Suppressor macrophage treated with lipopolysaccharide for 4 hours (primary cell): ENCODE data around the gene ADAM10.
A peak's percentile ranks its signal among the peaks of the same experiment; 100 is the strongest.
"Not testable (repeated sequence)": the region's sequence is repeated elsewhere in the genome, so short reads cannot be mapped to it uniquely, and the experiment has no call there.

Experiments
- DNase-seq: peaks from one replicate; pipeline ENCODE4 v3.0.0-alpha.2; 2020

The ADAM10 gene

GRCh38 chr15:58749532-58750337 lies at the start of gene ADAM10:
ADAM10 (minus strand) TSS chr15:58749707; CDS start chr15:58749534, 173 bp downstream.
- peak; percentile 100 for DNase-seq

DNA sequence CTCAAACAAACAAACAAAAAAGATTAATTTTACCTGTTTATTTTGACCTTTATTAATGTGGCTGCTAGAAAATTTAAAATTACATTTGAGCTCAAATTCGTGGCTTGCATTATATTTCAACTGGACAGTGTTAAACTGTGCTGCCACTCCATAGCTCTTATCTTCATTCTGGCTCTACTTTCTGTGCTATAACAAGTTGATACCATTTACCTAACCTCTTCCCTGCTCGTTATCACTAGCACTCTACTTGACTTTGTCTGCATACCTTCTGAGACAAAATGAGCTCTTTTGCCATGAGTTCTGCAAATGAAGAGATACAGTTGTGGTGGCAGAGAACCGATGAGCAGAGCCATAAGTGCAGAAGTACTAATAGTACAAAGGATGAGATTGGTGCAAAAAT lies 48.0 kb upstream of the ADAM10 start:
- no peak for DNase-seq

DNA sequence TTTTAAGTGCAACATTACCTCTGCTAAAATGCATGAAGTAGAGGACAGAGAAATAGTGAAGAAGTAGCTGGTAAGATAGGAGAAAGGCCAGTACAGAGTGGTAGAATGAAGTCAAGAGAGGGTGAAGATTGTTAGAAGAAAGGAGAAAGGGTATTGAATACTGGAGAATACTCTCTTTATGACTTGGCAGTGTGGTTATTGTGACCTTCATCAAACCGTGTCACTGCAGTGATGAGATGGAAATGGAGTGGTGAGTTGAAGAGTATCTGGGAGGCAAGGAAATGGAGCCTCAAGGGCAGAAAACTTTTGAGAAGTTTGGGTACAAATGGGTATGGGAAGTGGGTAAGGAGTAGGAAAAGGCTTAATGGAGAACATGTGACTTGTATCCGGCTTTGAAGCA lies 46.3 kb upstream of the ADAM10 start:
- no peak for DNase-seq

GRCh38 chr15:58793862-58794261 lies 44.4 kb upstream of the ADAM10 start:
- no peak for DNase-seq

DNA sequence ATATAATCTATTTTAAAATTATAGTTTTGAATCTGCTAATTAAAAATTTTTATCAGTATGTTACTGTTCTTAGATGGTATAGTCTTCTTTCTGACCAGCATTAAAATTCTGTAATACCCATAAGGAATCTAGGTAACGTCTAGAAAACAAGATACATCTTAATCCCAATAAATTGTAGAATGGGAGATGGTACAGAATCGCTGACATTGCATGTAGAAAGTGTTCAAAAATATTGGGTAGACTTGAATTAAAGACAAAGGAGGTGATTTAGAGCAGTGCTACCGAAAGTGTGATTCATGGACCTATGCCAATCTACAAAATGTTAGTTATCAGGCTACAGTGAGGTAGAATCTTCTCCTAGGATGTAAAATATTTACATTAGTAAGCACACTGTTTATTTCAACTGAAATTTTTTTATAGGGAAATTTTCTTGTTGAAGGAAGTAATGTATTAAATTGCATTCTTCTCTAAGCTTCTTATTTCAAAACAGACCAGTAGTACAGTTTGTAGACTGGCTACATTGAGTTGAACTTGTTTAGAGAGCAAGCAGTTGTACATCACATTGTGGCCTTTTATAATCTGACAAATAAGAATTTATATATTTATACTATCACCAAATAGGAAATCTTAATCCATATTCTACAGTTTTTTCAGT lies 38.7 kb upstream of the ADAM10 start:
- no peak for DNase-seq

DNA sequence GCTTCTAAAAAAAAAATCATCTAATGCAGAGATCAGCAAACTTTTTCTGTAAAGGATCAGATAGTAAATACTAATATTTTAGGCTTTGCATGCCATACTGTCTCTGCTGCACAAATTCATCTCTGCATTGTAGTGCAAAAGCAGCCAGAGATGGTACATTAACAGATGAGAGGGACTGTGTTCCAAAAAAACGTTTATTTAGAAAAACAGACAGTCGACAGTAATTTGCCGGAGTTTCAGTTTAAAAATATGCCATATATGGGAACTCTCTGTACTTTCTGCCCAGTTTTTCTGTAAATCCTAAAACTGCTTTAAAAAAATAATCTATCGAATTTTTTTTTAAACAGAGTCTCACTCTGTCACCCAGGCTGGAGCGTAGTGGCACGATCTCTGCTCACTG lies 35.8 kb upstream of the ADAM10 start:
- no peak for DNase-seq

- DNase-seq = no peak
Measured at GRCh38 chr15:58779554-58779953, 30.0 kb upstream of the ADAM10 start.

GRCh38 chr15:58777107-58777506 lies 27.6 kb upstream of the ADAM10 start:
- no peak for DNase-seq

GRCh38 chr15:58775402-58775801 lies 25.9 kb upstream of the ADAM10 start:
- no peak for DNase-seq

DNA sequence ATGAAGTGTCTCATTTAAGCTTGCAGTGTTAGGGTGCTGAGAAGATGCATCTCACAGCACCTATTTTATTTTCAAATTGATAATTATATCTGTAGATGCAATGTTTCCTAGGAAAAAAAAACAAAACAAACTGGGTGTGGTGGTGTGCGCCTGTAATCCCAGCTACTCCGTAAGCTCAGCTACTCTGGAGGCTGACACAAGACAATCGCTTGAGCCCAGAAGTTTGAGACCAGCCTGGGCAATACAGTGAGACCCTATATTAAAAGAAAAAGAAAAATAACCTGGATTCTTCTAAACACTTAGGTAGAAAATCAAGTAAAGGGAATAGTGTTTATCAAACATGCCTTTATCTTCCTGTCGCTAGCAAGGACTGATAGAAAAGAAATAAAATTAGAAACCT lies 23.5 kb upstream of the ADAM10 start:
- no peak for DNase-seq

DNA sequence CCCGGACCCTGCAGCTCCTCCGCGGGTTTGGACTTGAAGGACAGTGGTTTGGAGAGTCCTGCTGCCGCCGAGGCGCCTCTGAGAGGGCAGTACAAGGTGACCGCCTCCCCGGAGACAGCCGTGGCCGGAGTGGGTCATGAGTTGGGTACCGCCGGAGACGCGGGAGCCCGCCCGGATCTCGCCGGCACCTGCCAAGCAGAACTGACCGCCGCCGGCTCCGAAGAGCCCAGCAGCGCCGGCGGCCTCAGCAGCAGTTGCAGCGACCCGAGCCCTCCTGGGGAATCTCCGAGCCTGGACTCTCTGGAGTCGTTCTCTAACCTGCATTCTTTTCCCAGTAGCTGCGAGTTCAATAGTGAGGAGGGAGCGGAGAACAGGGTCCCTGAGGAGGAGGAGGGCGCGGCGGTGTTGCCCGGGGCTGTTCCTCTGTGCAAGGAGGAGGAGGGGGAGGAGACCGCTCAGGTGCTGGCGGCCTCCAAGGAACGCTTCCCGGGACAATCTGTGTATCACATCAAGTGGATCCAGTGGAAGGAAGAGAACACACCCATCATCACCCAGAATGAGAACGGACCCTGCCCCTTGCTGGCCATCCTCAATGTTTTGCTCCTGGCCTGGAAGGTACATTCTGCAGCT lies 22.2 kb upstream of the ADAM10 start:
- no peak for DNase-seq

DNA sequence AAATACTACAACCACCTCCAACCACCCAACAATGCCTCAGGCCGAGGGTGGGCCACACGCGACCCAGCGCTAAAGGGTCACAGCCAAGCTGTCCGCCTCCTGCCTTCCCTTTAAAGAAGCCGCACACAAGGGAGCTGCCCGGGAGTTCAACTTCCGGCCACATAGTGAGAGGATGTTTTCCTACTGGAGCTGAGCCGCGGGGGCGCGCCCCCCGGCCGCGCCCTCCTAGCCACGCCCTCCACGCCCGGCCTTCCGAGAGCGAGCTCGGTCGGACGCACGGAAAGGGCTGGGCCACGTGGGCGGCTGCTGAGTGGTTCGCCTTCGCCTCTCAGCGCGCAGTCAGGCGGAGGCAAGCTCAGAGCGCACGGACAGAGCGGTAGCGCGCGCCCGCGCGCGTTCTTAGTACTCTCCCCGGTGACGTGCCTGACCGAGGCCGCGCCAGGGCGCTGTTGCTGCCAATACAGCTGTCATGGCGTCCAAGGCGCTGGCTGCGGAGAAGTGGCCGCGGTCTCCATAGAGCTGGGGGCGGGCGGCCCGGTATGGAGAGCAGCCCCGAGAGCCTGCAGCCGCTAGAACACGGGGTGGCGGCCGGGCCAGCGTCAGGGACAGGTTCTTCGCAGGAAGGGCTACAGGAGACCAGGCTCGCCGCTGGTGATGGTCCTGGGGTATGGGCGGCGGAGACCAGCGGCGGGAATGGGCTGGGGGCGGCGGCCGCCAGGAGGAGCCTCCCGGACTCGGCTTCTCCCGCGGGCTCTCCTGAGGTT lies 21.5 kb upstream of the ADAM10 start, which contains the start of gene MINDY2:
TSS of gene MINDY2 (plus strand) at position 446 of the 764 bp plus-strand sequence. CDS start at position 540, 94 bp downstream.
- peak; percentile 100 for DNase-seq

DNA sequence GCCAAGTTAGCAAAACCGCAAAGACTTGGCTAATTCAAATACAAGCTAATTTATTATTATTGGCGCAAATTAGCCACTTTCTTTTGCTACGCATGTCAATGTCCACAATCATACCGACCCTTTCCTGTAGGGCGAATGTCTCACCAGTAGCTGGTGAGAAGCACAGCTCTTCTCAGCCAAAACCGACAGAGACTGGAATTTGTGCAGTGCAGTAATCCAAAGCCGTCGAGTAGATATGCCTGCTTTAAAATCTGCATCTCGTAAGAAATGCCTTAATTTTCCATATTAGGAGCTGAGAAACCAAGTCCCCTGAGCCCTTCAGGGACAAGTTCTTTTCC lies 21.0 kb upstream of the ADAM10 start:
- peak; percentile 36 for DNase-seq

- DNase-seq = not testable (repeated sequence)
Measured at GRCh38 chr15:58768601-58769004, 19.1 kb upstream of the ADAM10 start.

- DNase-seq = no peak
Measured at GRCh38 chr15:58766290-58766689, 16.8 kb upstream of the ADAM10 start.

DNA sequence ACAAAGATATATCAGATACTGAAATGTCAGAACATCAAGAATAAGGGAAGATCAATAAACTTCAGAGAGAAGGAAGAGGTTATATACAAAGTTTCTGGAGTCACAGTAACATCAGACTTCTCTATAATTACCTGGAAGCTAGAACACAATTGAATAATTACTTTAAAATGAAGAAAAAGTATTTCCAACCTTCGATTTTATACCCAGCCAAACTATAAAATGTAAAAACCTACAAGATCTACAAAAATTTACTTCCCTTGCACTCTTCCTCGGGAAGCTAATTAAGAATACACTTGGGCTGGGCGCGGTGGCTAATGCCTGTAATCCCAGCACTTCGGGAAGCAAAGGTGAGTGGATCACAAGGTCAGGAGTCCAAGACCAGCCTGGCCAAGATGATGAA lies 15.0 kb upstream of the ADAM10 start:
- no peak for DNase-seq

- DNase-seq = no peak
Measured at GRCh38 chr15:58762731-58763130, 13.2 kb upstream of the ADAM10 start.

- no peak for DNase-seq
Measured at GRCh38 chr15:58762285-58762684, 12.8 kb upstream of the ADAM10 start.

- no peak for DNase-seq
Measured at GRCh38 chr15:58761010-58761388, 11.5 kb upstream of the ADAM10 start.

- DNase-seq = no peak
Measured at GRCh38 chr15:58760385-58761009, 11.0 kb upstream of the ADAM10 start.

DNA sequence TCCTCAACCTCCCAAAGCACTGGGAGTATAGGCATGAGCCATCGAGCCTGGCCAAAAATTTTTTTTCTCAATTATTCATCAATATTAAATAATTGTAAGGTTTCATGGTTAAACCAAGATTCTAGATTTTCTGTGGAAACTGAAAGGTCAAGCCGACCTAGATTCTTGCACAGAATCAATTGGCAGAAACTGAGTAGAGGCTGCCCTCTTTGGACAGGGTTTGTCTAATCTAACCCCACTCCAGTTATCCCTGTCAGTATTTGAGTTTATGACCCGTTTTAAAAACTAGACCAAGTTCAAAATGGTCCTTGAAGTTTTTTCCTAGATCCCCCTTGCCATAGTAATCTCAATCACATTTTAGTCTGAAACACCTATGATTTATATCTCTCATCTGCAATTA lies 8.6 kb upstream of the ADAM10 start:
- peak; percentile 44 for DNase-seq

DNA sequence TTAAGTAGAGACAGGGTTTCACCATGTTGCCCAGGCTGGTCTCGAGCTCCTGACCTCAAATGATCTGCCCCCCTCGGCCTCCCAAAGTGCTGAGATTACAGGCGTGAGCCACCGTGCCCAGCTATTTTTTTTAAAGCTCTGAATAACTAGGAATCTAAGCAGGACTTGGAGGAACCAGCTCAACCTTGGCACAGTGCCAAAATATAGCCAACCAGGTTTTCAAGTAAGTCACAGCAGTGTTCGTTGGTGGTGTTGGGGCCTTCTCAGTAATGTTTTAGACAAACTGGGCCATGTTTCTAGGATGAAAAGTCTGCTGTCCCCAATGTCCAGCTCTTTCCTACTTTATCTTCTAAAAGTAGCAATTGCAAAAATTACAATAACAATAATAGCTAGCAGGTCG lies 6.4 kb upstream of the ADAM10 start:
- no peak for DNase-seq

DNA sequence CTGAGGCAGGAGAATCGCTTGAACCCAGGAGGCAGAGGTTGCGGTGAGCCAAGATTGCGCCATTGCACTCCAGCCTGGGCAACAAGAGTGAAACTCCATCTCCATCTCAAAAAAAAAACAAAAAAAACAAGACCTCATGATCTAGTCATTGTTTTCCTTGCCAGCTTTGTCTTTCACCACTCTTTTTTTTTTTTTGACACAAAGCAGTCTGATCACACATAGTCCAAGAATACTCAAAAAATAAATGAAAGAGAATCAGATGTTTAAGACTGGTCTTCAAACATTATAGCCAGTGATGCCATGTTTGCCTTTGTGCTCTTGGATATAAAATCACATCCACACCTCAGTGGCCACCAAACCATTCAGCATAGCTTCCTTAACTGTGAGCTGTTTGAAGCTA lies 5.8 kb upstream of the ADAM10 start:
- DNase-seq = no peak
